ENCODE results near the gene SORCS1. TPM values are rescaled to one million over a fixed set of nuclear protein-coding genes. Genes with fewer than 3 reads are reported as not detected.

Gene SORCS1
- total and polyA plus RNA-seq, 2 donors (not counting 1 experiment from before 2014, with no cell fraction given): not detected

DNA sequence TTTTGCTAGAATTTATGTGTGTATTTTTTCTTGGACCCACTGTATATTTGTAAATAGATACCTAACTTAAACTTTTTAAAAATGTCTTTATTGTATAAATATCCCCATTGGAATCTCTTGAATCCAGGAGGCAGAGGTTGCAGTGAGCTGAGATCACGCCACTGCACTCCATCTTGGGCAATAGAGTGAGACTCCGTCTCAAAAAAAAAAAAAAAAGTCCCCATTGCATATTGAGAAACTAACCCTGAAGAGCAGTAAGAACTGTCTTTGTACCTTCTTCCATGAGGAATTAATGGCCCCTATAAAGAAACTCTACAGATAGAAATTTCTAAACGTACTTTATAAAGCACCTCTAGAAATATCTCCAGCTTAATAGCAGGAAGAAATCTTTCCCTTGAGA is 504.0 kb downstream of the SORCS1 start:
- Histone ChIP-seq H3K9ac (ENCODE audit: low read length) (no peak overlapping the region), H3K27ac (ENCODE audit: low read length in 2 of 2) (no peak overlapping the region), H3K36me3 (replicated peaks in 1 of 2; ENCODE audit: control extremely low read depth in 1 of 2, control insufficient read depth in 1 of 2, extremely low read depth in 1 of 2, insufficient read depth in 2 of 2, low read length in 1 of 2) (no peaks in the 10 kb centered on the region), H3K4me2 (replicated peaks; ENCODE audit: low read depth, low read length, poor library complexity, severe bottlenecking) (no peak overlapping the region), H3K4me1 (ENCODE audit: control insufficient read depth in 2 of 2, insufficient read depth in 2 of 2, low read length in 2 of 2) (no peaks in the 10 kb centered on the region), H2AFZ (ENCODE audit: insufficient read depth, low read depth, low read length, poor library complexity, severe bottlenecking) (no peak overlapping the region), H3K9me3 (ENCODE audit: control extremely low read depth in 1 of 3, control insufficient read depth in 2 of 3, insufficient read depth in 1 of 3, low read length in 2 of 3) (peaks cover 0 to 4% (median 0%) of the 10 kb centered on the region in 3 donors), H4K20me1 (ENCODE audit: control insufficient read depth, insufficient read depth, low read length, poor library complexity, severe bottlenecking) (no peaks in the 10 kb centered on the region), H3K79me2 (ENCODE audit: control insufficient read depth, insufficient read depth, low read length) (no peaks in the 10 kb centered on the region), H3K27me3 (replicated peaks in 1 of 4; ENCODE audit: control extremely low read depth in 1 of 4, control insufficient read depth in 3 of 4, insufficient read depth in 4 of 4, low read length in 3 of 4) (no peaks in the 10 kb centered on the region), H3K4me3 (ENCODE audit: control extremely low read depth in 1 of 5, extremely low read depth in 1 of 5, insufficient read depth in 1 of 5, low read depth in 2 of 5, low read length in 4 of 5) (no peak overlapping the region)
- no peaks in the 10 kb centered on the region for H3K27me3 Mint-ChIP-seq
- TF ChIP-seq, protein P1, sequence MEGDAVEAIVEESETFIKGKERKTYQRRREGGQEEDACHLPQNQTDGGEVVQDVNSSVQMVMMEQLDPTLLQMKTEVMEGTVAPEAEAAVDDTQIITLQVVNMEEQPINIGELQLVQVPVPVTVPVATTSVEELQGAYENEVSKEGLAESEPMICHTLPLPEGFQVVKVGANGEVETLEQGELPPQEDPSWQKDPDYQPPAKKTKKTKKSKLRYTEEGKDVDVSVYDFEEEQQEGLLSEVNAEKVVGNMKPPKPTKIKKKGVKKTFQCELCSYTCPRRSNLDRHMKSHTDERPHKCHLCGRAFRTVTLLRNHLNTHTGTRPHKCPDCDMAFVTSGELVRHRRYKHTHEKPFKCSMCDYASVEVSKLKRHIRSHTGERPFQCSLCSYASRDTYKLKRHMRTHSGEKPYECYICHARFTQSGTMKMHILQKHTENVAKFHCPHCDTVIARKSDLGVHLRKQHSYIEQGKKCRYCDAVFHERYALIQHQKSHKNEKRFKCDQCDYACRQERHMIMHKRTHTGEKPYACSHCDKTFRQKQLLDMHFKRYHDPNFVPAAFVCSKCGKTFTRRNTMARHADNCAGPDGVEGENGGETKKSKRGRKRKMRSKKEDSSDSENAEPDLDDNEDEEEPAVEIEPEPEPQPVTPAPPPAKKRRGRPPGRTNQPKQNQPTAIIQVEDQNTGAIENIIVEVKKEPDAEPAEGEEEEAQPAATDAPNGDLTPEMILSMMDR (IDR thresholded peaks at IDR 0.05): no peak
- TF ChIP-seq EZH2 (IDR thresholded peaks at IDR 0.05; ENCODE audit: borderline replicate concordance, insufficient read depth, low read depth, low read length, poor library complexity, severe bottlenecking): no peak
- CTCF ChIA-PET: no interaction called here
- DNase-seq: no peak
- no peak for ATAC-seq (ENCODE audit: low read depth)
- 71% methylated on average over 2 of the region's 3 CpGs for WGBS (ENCODE audit: insufficient coverage)
- POLR2A ChIA-PET: no interaction called here
- intact Hi-C loops (cut with micrococcal nuclease): no loop called here
- no peaks in the 10 kb centered on the region for H3K4me1 Mint-ChIP-seq
- H3K4me3 Mint-ChIP-seq: no peak overlapping the region
- peaks cover 3% of the 10 kb centered on the region for H3K9me3 Mint-ChIP-seq (ENCODE audit: insufficient read depth)
- H3K27ac Mint-ChIP-seq: no peak overlapping the region

DNA sequence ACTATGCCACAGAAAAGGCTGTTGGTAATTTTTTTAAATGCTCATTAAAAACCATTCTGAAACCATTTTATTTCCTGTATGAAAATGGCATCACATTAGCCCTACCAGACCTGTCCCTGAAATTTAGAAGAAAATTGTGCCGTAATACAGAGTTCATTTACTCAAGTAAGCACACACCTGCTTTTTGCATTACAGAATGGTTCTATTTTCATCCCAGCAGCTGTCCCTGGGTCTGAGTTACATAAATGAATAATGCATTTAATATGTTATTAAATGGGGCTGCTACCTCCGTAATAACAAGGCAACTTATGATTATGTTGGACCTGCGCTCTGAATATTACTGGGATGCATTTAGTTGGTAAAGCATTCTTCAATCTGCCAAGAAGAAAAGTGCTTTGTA is 508.9 kb downstream of the SORCS1 start:
- TF ChIP-seq EZH2 (IDR thresholded peaks at IDR 0.05; ENCODE audit: borderline replicate concordance, insufficient read depth, low read depth, low read length, poor library complexity, severe bottlenecking): no peak
- TF ChIP-seq, protein P1 (IDR thresholded peaks at IDR 0.05): no peak
- H3K9me3 Mint-ChIP-seq (ENCODE audit: insufficient read depth): no peaks in the 10 kb centered on the region
- DNase-seq (no peak), ATAC-seq (ENCODE audit: low read depth) (no peak)
- no CpG with 5 or more reads among the region's 3 CpGs for WGBS (ENCODE audit: insufficient coverage)
- H3K4me1 Mint-ChIP-seq: no peaks in the 10 kb centered on the region
- no peak overlapping the region for H2AFZ ChIP-seq (ENCODE audit: insufficient read depth, low read depth, low read length, poor library complexity, severe bottlenecking)
- H3K27me3 Mint-ChIP-seq: no peaks in the 10 kb centered on the region
- CTCF ChIA-PET: no interaction called here
- H3K4me1 ChIP-seq (ENCODE audit: control insufficient read depth in 2 of 2, insufficient read depth in 2 of 2, low read length in 2 of 2): no peaks in the 10 kb centered on the region
- intact Hi-C loops (cut with micrococcal nuclease): no loop called here
- H3K36me3 ChIP-seq (replicated peaks in 1 of 2; ENCODE audit: control extremely low read depth in 1 of 2, control insufficient read depth in 1 of 2, extremely low read depth in 1 of 2, insufficient read depth in 2 of 2, low read length in 1 of 2): no peaks in the 10 kb centered on the region
- H3K9me3 ChIP-seq (ENCODE audit: control extremely low read depth in 1 of 3, control insufficient read depth in 2 of 3, insufficient read depth in 1 of 3, low read length in 2 of 3): no peaks in the 10 kb centered on the region
- no peak overlapping the region for H3K9ac ChIP-seq (ENCODE audit: low read length)
- H3K4me3 ChIP-seq (ENCODE audit: control extremely low read depth in 1 of 5, extremely low read depth in 1 of 5, insufficient read depth in 1 of 5, low read depth in 2 of 5, low read length in 4 of 5): no peak overlapping the region
- POLR2A ChIA-PET: no interaction called here
- no peak overlapping the region for H3K27ac Mint-ChIP-seq
- no peak overlapping the region for H3K4me3 Mint-ChIP-seq
- H3K27me3 ChIP-seq (replicated peaks in 1 of 4; ENCODE audit: control extremely low read depth in 1 of 4, control insufficient read depth in 3 of 4, insufficient read depth in 4 of 4, low read length in 3 of 4): no peaks in the 10 kb centered on the region
- no peaks in the 10 kb centered on the region for H4K20me1 ChIP-seq (ENCODE audit: control insufficient read depth, insufficient read depth, low read length, poor library complexity, severe bottlenecking)
- H3K79me2 ChIP-seq (ENCODE audit: control insufficient read depth, insufficient read depth, low read length): no peaks in the 10 kb centered on the region
- no peak overlapping the region for H3K27ac ChIP-seq (ENCODE audit: low read length in 2 of 2)
- H3K4me2 ChIP-seq (replicated peaks; ENCODE audit: low read depth, low read length, poor library complexity, severe bottlenecking): no peak overlapping the region
